ENCODE measurements around the gene MUC3A. TPM values are rescaled to one million over a fixed set of nuclear protein-coding genes. Genes with fewer than 3 reads are reported as not detected.

Gene MUC3A
- total and polyA plus RNA-seq, 7 experiments from 2014 or later = not detected

GRCh38 chr7:100968650-100969049 is 19.3 kb downstream of the MUC3A start:
- Histone ChIP-seq H3K4me1 (ENCODE audit: control insufficient read depth in 2 of 2, insufficient read depth in 2 of 2, low read length in 2 of 2) (peaks cover 0 to 17% of the 10 kb centered on the region in 2 donors), H3K27ac (ENCODE audit: low read depth, low read length) (no peak overlapping the region), H3K9me3 (ENCODE audit: control insufficient read depth in 2 of 3, low read length in 3 of 3) (no peaks in the 10 kb centered on the region), H3K36me3 (ENCODE audit: control insufficient read depth in 2 of 3, insufficient read depth in 3 of 3, low read length in 3 of 3) (no peaks in the 10 kb centered on the region), H3K27me3 (ENCODE audit: control insufficient read depth in 2 of 2, insufficient read depth in 2 of 2, low read length in 2 of 2) (peaks cover 12 to 33% of the 10 kb centered on the region in 2 donors), H3K4me3 (ENCODE audit: low read length) (no peak overlapping the region)
- Mint-ChIP-seq H3K27me3 (peaks cover 43 to 59% (median 54%) of the 10 kb centered on the region in 5 donors), H3K9me3 (peaks cover 0 to 7% (median 0%) of the 10 kb centered on the region in 11 donors), H3K4me3 (no peak overlapping the region), H3K4me1 (peaks cover 9 to 24% (median 16%) of the 10 kb centered on the region in 7 donors), H3K27ac (no peak overlapping the region), H3K36me3 (peaks cover 0 to 5% (median 0%) of the 10 kb centered on the region in 5 donors)
- DNase-seq (no peak), ATAC-seq (no peak)
- intact Hi-C loops (cut with micrococcal nuclease) = loop anchor here (5.0 kb wide), 3 partner anchors 71 to 109 kb away; partner anchors contain the start of gene ACHE (in 1 of the 2)
- CTCF ChIA-PET = interaction anchor here (0.9 kb wide), 1 partner anchor 314 kb away, joined by 5 read pairs; no protein-coding TSS in a partner anchor
- POLR2A ChIA-PET = no interaction called here

GRCh38 chr7:100969066-100969615 is 19.8 kb downstream of the MUC3A start, which contains the start of gene MUC12:
MUC12 (plus strand) TSS chr7:100969565; CDS start chr7:100969623, 58 bp downstream.
- DNase-seq = no peak
- intact Hi-C loops (cut with micrococcal nuclease) = loop anchor here (5.0 kb wide), 3 partner anchors 72 to 108 kb away; partner anchors contain the start of gene ACHE (in 1 of the 2)
- CTCF ChIA-PET = interaction anchor here (0.9 kb wide), 1 partner anchor 313 kb away, joined by 5 read pairs; no protein-coding TSS in a partner anchor

GRCh38 chr7:100971111-100972001 is 22.0 kb downstream of the MUC3A start:
- peaks cover 0 to 13% of the 10 kb centered on the region in 2 donors for H3K27me3 ChIP-seq (ENCODE audit: control insufficient read depth in 2 of 2, insufficient read depth in 2 of 2, low read length in 2 of 2)
- Mint-ChIP-seq H3K4me1 (peaks cover 3 to 13% (median 8%) of the 10 kb centered on the region in 7 donors), H3K27me3 (peaks cover 31 to 47% (median 43%) of the 10 kb centered on the region in 5 donors), H3K36me3 (peaks cover 0 to 11% (median 5%) of the 10 kb centered on the region in 5 donors), H3K9me3 (peaks cover 0 to 17% (median 6%) of the 10 kb centered on the region in 11 donors), H3K4me3 (no peak overlapping the region), H3K27ac (no peak overlapping the region)
- peaks cover 0 to 5% of the 10 kb centered on the region in 2 donors for H3K4me1 ChIP-seq (ENCODE audit: control insufficient read depth in 2 of 2, insufficient read depth in 2 of 2, low read length in 2 of 2)
- no peaks in the 10 kb centered on the region for H3K36me3 ChIP-seq (ENCODE audit: control insufficient read depth in 2 of 3, insufficient read depth in 3 of 3, low read length in 3 of 3)
- DNase-seq (no peak), ATAC-seq (no peak)
- ChIA-PET POLR2A (no interaction called here), CTCF (no interaction called here)
- no peak overlapping the region for H3K4me3 ChIP-seq (ENCODE audit: low read length)
- intact Hi-C loops (cut with micrococcal nuclease) = loop anchor here in 1 of 2 donors (2.0 kb wide), 1 partner anchor 23 kb away; the partner anchor contains the start of gene MUC3A
- H3K9me3 ChIP-seq (ENCODE audit: control insufficient read depth in 2 of 3, low read length in 3 of 3) = no peaks in the 10 kb centered on the region
- no peak overlapping the region for H3K27ac ChIP-seq (ENCODE audit: low read depth, low read length)

More at GRCh38 chr7:100969066-100969615, 19.8 kb downstream of the MUC3A start, which contains the start of gene MUC12:
- no peak within 1 kb of the TSS for H3K27ac ChIP-seq (ENCODE audit: low read depth, low read length)
- H3K4me3 ChIP-seq (ENCODE audit: low read length) = no peak within 1 kb of the TSS
- no peak for ATAC-seq
- POLR2A ChIA-PET = no interaction called here
- H3K27me3 ChIP-seq (ENCODE audit: control insufficient read depth in 2 of 2, insufficient read depth in 2 of 2, low read length in 2 of 2) = peaks cover 12 to 33% of the 10 kb centered on the region in 2 donors
- no peaks in the 10 kb centered on the region for H3K36me3 ChIP-seq (ENCODE audit: control insufficient read depth in 2 of 3, insufficient read depth in 3 of 3, low read length in 3 of 3)
- H3K4me3 Mint-ChIP-seq = peak within 1 kb of the TSS in 2 of 10 donors; percentile 10 to 22
- no peak within 1 kb of the TSS for H3K27ac Mint-ChIP-seq
- H3K4me1 ChIP-seq (ENCODE audit: control insufficient read depth in 2 of 2, insufficient read depth in 2 of 2, low read length in 2 of 2) = peaks cover 0 to 17% of the 10 kb centered on the region in 2 donors
- peaks cover 40 to 54% (median 51%) of the 10 kb centered on the region in 5 donors for H3K27me3 Mint-ChIP-seq
- H3K36me3 Mint-ChIP-seq = peaks cover 0 to 8% (median 1%) of the 10 kb centered on the region in 5 donors
- H3K9me3 ChIP-seq (ENCODE audit: control insufficient read depth in 2 of 3, low read length in 3 of 3) = no peaks in the 10 kb centered on the region
- H3K9me3 Mint-ChIP-seq = peaks cover 0 to 10% (median 3%) of the 10 kb centered on the region in 11 donors
- peaks cover 9 to 24% (median 16%) of the 10 kb centered on the region in 7 donors for H3K4me1 Mint-ChIP-seq

GRCh38 chr7:100972002-100972347 is 22.6 kb downstream of the MUC3A start:
- Mint-ChIP-seq H3K4me3 (no peak overlapping the region), H3K27ac (no peak overlapping the region), H3K27me3 (peaks cover 25 to 43% (median 39%) of the 10 kb centered on the region in 5 donors), H3K36me3 (peaks cover 0 to 11% (median 5%) of the 10 kb centered on the region in 5 donors), H3K4me1 (peaks cover 0 to 8% (median 7%) of the 10 kb centered on the region in 7 donors), H3K9me3 (peaks cover 0 to 17% (median 6%) of the 10 kb centered on the region in 11 donors)
- DNase-seq = no peak
- H3K27ac ChIP-seq (ENCODE audit: low read depth, low read length) = no peak overlapping the region
- H3K4me1 ChIP-seq (ENCODE audit: control insufficient read depth in 2 of 2, insufficient read depth in 2 of 2, low read length in 2 of 2) = no peaks in the 10 kb centered on the region
- ChIA-PET CTCF (no interaction called here), POLR2A (no interaction called here)
- H3K9me3 ChIP-seq (ENCODE audit: control insufficient read depth in 2 of 3, low read length in 3 of 3) = no peaks in the 10 kb centered on the region
- no peak overlapping the region for H3K4me3 ChIP-seq (ENCODE audit: low read length)
- intact Hi-C loops (cut with micrococcal nuclease) = loop anchor here in 1 of 2 donors (2.0 kb wide), 1 partner anchor 23 kb away; the partner anchor contains the start of gene MUC3A
- no peak for ATAC-seq
- H3K36me3 ChIP-seq (ENCODE audit: control insufficient read depth in 2 of 3, insufficient read depth in 3 of 3, low read length in 3 of 3) = no peaks in the 10 kb centered on the region
- peaks cover 0 to 7% of the 10 kb centered on the region in 2 donors for H3K27me3 ChIP-seq (ENCODE audit: control insufficient read depth in 2 of 2, insufficient read depth in 2 of 2, low read length in 2 of 2)

- no peak overlapping the region for H3K4me3 Mint-ChIP-seq
- intact Hi-C loops (cut with micrococcal nuclease) = no loop called here
- H3K27ac ChIP-seq (ENCODE audit: low read depth, low read length) = no peak overlapping the region
- H3K4me1 Mint-ChIP-seq = peaks cover 0 to 2% (median 0%) of the 10 kb centered on the region in 7 donors
- no peaks in the 10 kb centered on the region for H3K4me1 ChIP-seq (ENCODE audit: control insufficient read depth in 2 of 2, insufficient read depth in 2 of 2, low read length in 2 of 2)
- ATAC-seq (no peak), DNase-seq (no peak)
- no peaks in the 10 kb centered on the region for H3K27me3 ChIP-seq (ENCODE audit: control insufficient read depth in 2 of 2, insufficient read depth in 2 of 2, low read length in 2 of 2)
- peaks cover 0 to 11% (median 5%) of the 10 kb centered on the region in 5 donors for H3K36me3 Mint-ChIP-seq
- ChIA-PET CTCF (interaction anchor here (0.6 kb wide), 1 partner anchor 80 kb away, joined by 4 read pairs; no protein-coding TSS in a partner anchor), POLR2A (no interaction called here)
- no peaks in the 10 kb centered on the region for H3K9me3 ChIP-seq (ENCODE audit: control insufficient read depth in 2 of 3, low read length in 3 of 3)
- no peak overlapping the region for H3K4me3 ChIP-seq (ENCODE audit: low read length)
- H3K9me3 Mint-ChIP-seq = peaks cover 0 to 17% (median 6%) of the 10 kb centered on the region in 11 donors
- H3K27me3 Mint-ChIP-seq = peaks cover 8 to 29% (median 25%) of the 10 kb centered on the region in 5 donors
- H3K36me3 ChIP-seq (ENCODE audit: control insufficient read depth in 2 of 3, insufficient read depth in 3 of 3, low read length in 3 of 3) = no peaks in the 10 kb centered on the region
- H3K27ac Mint-ChIP-seq = no peak overlapping the region
These were observed 24.7 kb downstream of the MUC3A start for GRCh38 chr7:100974021-100974420.

- Histone ChIP-seq H3K36me3 (ENCODE audit: control insufficient read depth in 2 of 3, insufficient read depth in 3 of 3, low read length in 3 of 3) (no peaks in the 10 kb centered on the region), H3K4me3 (ENCODE audit: low read length) (no peak overlapping the region), H3K27me3 (ENCODE audit: control insufficient read depth in 2 of 2, insufficient read depth in 2 of 2, low read length in 2 of 2) (no peaks in the 10 kb centered on the region), H3K9me3 (ENCODE audit: control insufficient read depth in 2 of 3, low read length in 3 of 3) (no peaks in the 10 kb centered on the region), H3K27ac (ENCODE audit: low read depth, low read length) (no peak overlapping the region), H3K4me1 (ENCODE audit: control insufficient read depth in 2 of 2, insufficient read depth in 2 of 2, low read length in 2 of 2) (no peaks in the 10 kb centered on the region)
- no peak overlapping the region for H3K4me3 Mint-ChIP-seq
- ChIA-PET CTCF (interaction anchor here (0.6 kb wide), 1 partner anchor 115 kb away, joined by 3 read pairs; no protein-coding TSS in a partner anchor), POLR2A (interaction anchor here (0.5 kb wide), 1 partner anchor 75 kb away, joined by 5 read pairs; no protein-coding TSS in a partner anchor)
- peaks cover 0 to 2% (median 0%) of the 10 kb centered on the region in 7 donors for H3K4me1 Mint-ChIP-seq
- H3K27me3 Mint-ChIP-seq = peaks cover 3 to 21% (median 16%) of the 10 kb centered on the region in 5 donors
- peaks cover 0 to 11% (median 5%) of the 10 kb centered on the region in 5 donors for H3K36me3 Mint-ChIP-seq
- intact Hi-C loops (cut with micrococcal nuclease) = no loop called here
- H3K9me3 Mint-ChIP-seq = peaks cover 0 to 17% (median 6%) of the 10 kb centered on the region in 11 donors
- DNase-seq (no peak), ATAC-seq (no peak)
- no peak overlapping the region for H3K27ac Mint-ChIP-seq
These were observed 26.1 kb downstream of the MUC3A start for GRCh38 chr7:100975371-100975821.
